CD4-positive, alpha-beta T cell treated with Interleukin-10 for 1 hour (primary cell): ENCODE measurements around the gene RRAGC.
"Not testable (repeated sequence)": the region's sequence is repeated elsewhere in the genome, so short reads cannot be mapped to it uniquely, and the experiment has no call there.

ENCODE experiments used
- DNase-seq: peaks from one replicate; pipeline ENCODE4 v3.0.0-alpha.2; 2020

Gene RRAGC

GRCh38 chr1:38815903-38816627 lies 43.5 kb downstream of the RRAGC start:
- no peak for DNase-seq

- no peak for DNase-seq
Observed at GRCh38 chr1:38814984-38815464, 44.5 kb downstream of the RRAGC start.

- no peak for DNase-seq
Observed at GRCh38 chr1:38814444-38814983, 45.1 kb downstream of the RRAGC start.

- DNase-seq = no peak
Observed at GRCh38 chr1:38812981-38813380, 46.6 kb downstream of the RRAGC start.

- DNase-seq = not testable (repeated sequence)
Observed at GRCh38 chr1:38811466-38811865, 48.1 kb downstream of the RRAGC start.

- no peak for DNase-seq
Observed at GRCh38 chr1:38806090-38806489, 53.5 kb downstream of the RRAGC start.

GRCh38 chr1:38805036-38805435 lies 54.5 kb downstream of the RRAGC start:
- no peak for DNase-seq

GRCh38 chr1:38804062-38804886 lies 55.3 kb downstream of the RRAGC start:
- DNase-seq = no peak

GRCh38 chr1:38803647-38804046 lies 55.9 kb downstream of the RRAGC start:
- no peak for DNase-seq

- no peak for DNase-seq
Observed at GRCh38 chr1:38800720-38801671, 58.6 kb downstream of the RRAGC start.

GRCh38 chr1:38793299-38793698 lies 66.3 kb downstream of the RRAGC start:
- DNase-seq = no peak

GRCh38 chr1:38791892-38792291 lies 67.7 kb downstream of the RRAGC start:
- no peak for DNase-seq

GRCh38 chr1:38791164-38791515 lies 68.4 kb downstream of the RRAGC start:
- DNase-seq = no peak

- no peak for DNase-seq
Observed at GRCh38 chr1:38790422-38791163, 69.0 kb downstream of the RRAGC start.

GRCh38 chr1:38789498-38790169 lies 69.9 kb downstream of the RRAGC start:
- DNase-seq = no peak

GRCh38 chr1:38788341-38789336 lies 70.9 kb downstream of the RRAGC start:
- no peak for DNase-seq
